Astrocyte (in vitro differentiated cells and primary cell): ENCODE results near the gene BLOC1S3. TPM values are rescaled to one million over a fixed set of nuclear protein-coding genes. Genes with fewer than 3 reads are reported as not detected.

Experiments used
- DNase-seq: peaks from one replicate; pipeline ENCODE4 v3.0.0-alpha.2; 2010; ENCODE audit warnings: low read depth
- FAIRE-seq: peaks from 2 replicates; lab custom pipeline; 2011; peaks lifted over from hg19 to GRCh38; lab: Jason Lieb, UNC
- H2AFZ ChIP-seq: 2 replicates; pipeline ENCODE4 v1.6.0; 2012; ENCODE audit warnings: low read depth, low read length, inconsistent platforms
- H3K27ac ChIP-seq: 2 replicates; pipeline ENCODE4 v1.5.1; 2011; ENCODE audit warnings: low read depth, low read length, inconsistent platforms
- H3K27me3 ChIP-seq: 2 replicates; pipeline ENCODE4 v1.6.0; 2011; ENCODE audit warnings: low read length, inconsistent platforms; ENCODE audit not compliant: insufficient read depth
- H3K36me3 ChIP-seq: 2 replicates; pipeline ENCODE4 v1.5.1; 2011; ENCODE audit warnings: low read length, inconsistent platforms; ENCODE audit not compliant: insufficient read depth
- H3K4me1 ChIP-seq: 2 replicates; pipeline ENCODE4 v1.5.1; 2011; ENCODE audit warnings: low read length, inconsistent platforms; ENCODE audit not compliant: insufficient read depth
- H3K4me2 ChIP-seq: 2 replicates; pipeline ENCODE4 v1.6.0; 2012; ENCODE audit warnings: low read length, inconsistent platforms
- H3K4me3 ChIP-seq: 2 replicates; pipeline ENCODE4 v1.5.1; 2011; ENCODE audit warnings: low read depth, mild to moderate bottlenecking, low read length, inconsistent platforms; ENCODE audit not compliant: insufficient read depth
- H3K79me2 ChIP-seq: 2 replicates; pipeline ENCODE4 v1.6.0; 2012; ENCODE audit warnings: mild to moderate bottlenecking, low read length, inconsistent platforms; ENCODE audit not compliant: insufficient read depth
- H3K9ac ChIP-seq: 2 replicates; pipeline ENCODE4 v1.6.0; 2012; ENCODE audit warnings: mild to moderate bottlenecking, low read length, inconsistent platforms
- H3K9me3 ChIP-seq: 2 replicates; pipeline ENCODE4 v1.5.1; 2012; ENCODE audit warnings: low read depth, mild to moderate bottlenecking, low read length, inconsistent platforms; ENCODE audit not compliant: insufficient read depth
- H4K20me1 ChIP-seq: 2 replicates; pipeline ENCODE4 v1.6.0; 2012; ENCODE audit warnings: low read length, inconsistent platforms; ENCODE audit not compliant: insufficient read depth
- H3K27ac Mint-ChIP-seq: one replicate; pipeline ENCODE4 v1.8.0; 2021; ENCODE audit warnings: mild to moderate bottlenecking, mixed read lengths; ENCODE audit not compliant: unreplicated experiment
- H3K27me3 Mint-ChIP-seq: one replicate; pipeline ENCODE4 v1.8.0; 2021; ENCODE audit warnings: low read depth, mixed read lengths; ENCODE audit not compliant: unreplicated experiment
- H3K36me3 Mint-ChIP-seq: one replicate; pipeline ENCODE4 v1.8.0; 2021; ENCODE audit warnings: low read depth, mixed read lengths; ENCODE audit not compliant: unreplicated experiment
- H3K4me1 Mint-ChIP-seq: one replicate; pipeline ENCODE4 v1.8.0; 2021; ENCODE audit warnings: low read depth, mixed read lengths; ENCODE audit not compliant: unreplicated experiment
- H3K4me3 Mint-ChIP-seq: one replicate; pipeline ENCODE4 v1.8.0; 2021; ENCODE audit warnings: mild to moderate bottlenecking, moderate library complexity, mixed read lengths; ENCODE audit not compliant: unreplicated experiment
- H3K9me3 Mint-ChIP-seq: one replicate; pipeline ENCODE4 v1.8.0; 2021; ENCODE audit warnings: mild to moderate bottlenecking, mixed read lengths; ENCODE audit not compliant: unreplicated experiment
- CTCF ChIP-seq: IDR thresholded peaks from 2 replicates; pipeline ENCODE4 v1.5.1; 2011; ENCODE audit warnings: low read depth, mild to moderate bottlenecking, inconsistent platforms, low read length, moderate library complexity; ENCODE audit not compliant: insufficient read depth
- EZH2 ChIP-seq: IDR thresholded peaks from 2 replicates; pipeline ENCODE4 v1.6.1; 2012; ENCODE audit warnings: mild to moderate bottlenecking, low read length, inconsistent platforms; ENCODE audit not compliant: insufficient read depth
- total RNA-seq: library from RNA; stranded (reverse); gene quantifications from 2 replicates; pipeline ENCODE4 v1.2.1, GENCODE V29; 2021

The BLOC1S3 gene
- total RNA-seq, 1 donor from 2014 or later = 14.5 TPM

- TF ChIP-seq CTCF = no peak
- TF ChIP-seq EZH2 = no peak
- H3K4me3 ChIP-seq = no peak overlapping the region
- no peak overlapping the region for H3K9ac ChIP-seq
- H3K9me3 Mint-ChIP-seq = no peaks in the 10 kb centered on the region
- H3K36me3 ChIP-seq = peaks cover under 1% of the 10 kb centered on the region
- peaks cover 54% of the 10 kb centered on the region for H3K79me2 ChIP-seq
- no peaks in the 10 kb centered on the region for H3K27me3 ChIP-seq
- H3K9me3 ChIP-seq = no peaks in the 10 kb centered on the region
- no peaks in the 10 kb centered on the region for H3K27me3 Mint-ChIP-seq
- H3K4me3 Mint-ChIP-seq = no peak overlapping the region
- no peak overlapping the region for H2AFZ ChIP-seq
- H3K27ac Mint-ChIP-seq = no peak overlapping the region
- H3K4me1 ChIP-seq = no peaks in the 10 kb centered on the region
- H4K20me1 ChIP-seq = peaks cover 66% of the 10 kb centered on the region
- DNase-seq (peak; percentile 25), FAIRE-seq (no peak)
- no peak overlapping the region for H3K27ac ChIP-seq
- peaks cover 17% of the 10 kb centered on the region for H3K4me1 Mint-ChIP-seq
- peaks cover 6% of the 10 kb centered on the region for H3K36me3 Mint-ChIP-seq
- H3K4me2 ChIP-seq = no peak overlapping the region
Observed at GRCh38 chr19:45137179-45137761, 41.3 kb upstream of the BLOC1S3 start.

- H3K9ac ChIP-seq = no peak overlapping the region
- H3K27me3 Mint-ChIP-seq = no peaks in the 10 kb centered on the region
- H3K79me2 ChIP-seq = peaks cover 45% of the 10 kb centered on the region
- TF ChIP-seq CTCF = no peak
- TF ChIP-seq EZH2 = no peak
- H2AFZ ChIP-seq = no peak overlapping the region
- no peaks in the 10 kb centered on the region for H3K9me3 Mint-ChIP-seq
- peaks cover 17% of the 10 kb centered on the region for H3K4me1 Mint-ChIP-seq
- no peak overlapping the region for H3K27ac Mint-ChIP-seq
- H3K27me3 ChIP-seq = no peaks in the 10 kb centered on the region
- H3K36me3 Mint-ChIP-seq = peaks cover 10% of the 10 kb centered on the region
- H3K4me3 ChIP-seq = no peak overlapping the region
- H3K27ac ChIP-seq = no peak overlapping the region
- peaks cover 3% of the 10 kb centered on the region for H3K36me3 ChIP-seq
- FAIRE-seq (no peak), DNase-seq (no peak)
- no peaks in the 10 kb centered on the region for H3K9me3 ChIP-seq
- H3K4me2 ChIP-seq = no peak overlapping the region
- H3K4me1 ChIP-seq = no peaks in the 10 kb centered on the region
- no peak overlapping the region for H3K4me3 Mint-ChIP-seq
- peaks cover 63% of the 10 kb centered on the region for H4K20me1 ChIP-seq
Observed at GRCh38 chr19:45138303-45138751, 40.3 kb upstream of the BLOC1S3 start.
